ENCODE results near the gene STK25.

DNA sequence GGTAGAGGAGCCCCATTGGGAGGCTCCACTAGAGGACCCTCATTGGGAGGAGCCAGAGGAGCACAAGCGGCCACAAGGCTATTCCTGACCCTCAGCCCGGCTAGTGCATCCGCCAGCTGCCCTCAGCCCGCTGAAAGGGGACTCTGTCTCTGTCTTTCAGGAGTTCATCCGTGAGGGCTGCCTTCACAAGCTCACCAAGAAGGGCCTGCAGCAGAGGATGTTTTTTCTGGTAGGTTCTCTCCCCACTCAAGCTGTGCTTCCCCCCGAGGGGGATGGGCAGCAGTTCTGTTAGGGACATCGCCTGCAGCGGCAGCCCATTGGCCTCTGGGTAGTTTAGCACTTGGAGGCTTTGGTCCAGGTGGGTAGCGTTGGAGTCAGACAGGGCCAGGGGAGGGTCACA lies 25.1 kb downstream of the STK25 start:
- TF ChIP-seq CTCF (IDR thresholded peaks at IDR 0.05), result no peak
- no peak for TF ChIP-seq POLR2AphosphoS5 (IDR thresholded peaks at IDR 0.05; ENCODE audit: insufficient read depth in 1 of 2, low read depth in 1 of 2)

Measured in vagina (tissue), 2 donors.